ENCODE data around the gene ADAT3.

GRCh38 chr19:1858412-1859081 lies 46.7 kb upstream of the ADAT3 start:
- TF ChIP-seq EZH2phosphoT487 (IDR thresholded peaks at IDR 0.05; ENCODE audit: borderline replicate concordance, low read length) (no peak), CTCF (IDR thresholded peaks at IDR 0.05; ENCODE audit: low read depth, low read length, poor library complexity, severe bottlenecking) (no peak)
